GM21528 (cell line): ENCODE data around the gene CHRNA4.

ENCODE experiments used
- ATAC-seq: cut with Tn5 transposase; IDR thresholded peaks from one replicate; pipeline ENCODE4 v1.9.1; 2021; ENCODE audit warnings: mild to moderate bottlenecking, moderate library complexity; ENCODE audit not compliant: unreplicated experiment, low FRiP score

CHRNA4 gene

GRCh38 chr20:63398744-63399514 is 37.8 kb upstream of the CHRNA4 start:
- ATAC-seq, result no peak

GRCh38 chr20:63397946-63398450 is 36.8 kb upstream of the CHRNA4 start:
- no peak for ATAC-seq

- ATAC-seq, result no peak
Observed at GRCh38 chr20:63397155-63397843, 36.1 kb upstream of the CHRNA4 start.

GRCh38 chr20:63396300-63396699 is 35.2 kb upstream of the CHRNA4 start:
- no peak for ATAC-seq

- no peak for ATAC-seq
Observed at GRCh38 chr20:63395723-63396122, 34.6 kb upstream of the CHRNA4 start.

- ATAC-seq, result no peak
Observed at GRCh38 chr20:63394920-63395455, 33.8 kb upstream of the CHRNA4 start.

GRCh38 chr20:63394069-63394919 is 33.1 kb upstream of the CHRNA4 start:
- no peak for ATAC-seq

GRCh38 chr20:63393566-63393965 is 32.4 kb upstream of the CHRNA4 start:
- no peak for ATAC-seq

- ATAC-seq, result no peak
Observed at GRCh38 chr20:63392465-63393365, 31.6 kb upstream of the CHRNA4 start.

GRCh38 chr20:63387917-63388316 is 26.8 kb upstream of the CHRNA4 start:
- ATAC-seq, result no peak

- no peak for ATAC-seq
Observed at GRCh38 chr20:63387393-63387792, 26.2 kb upstream of the CHRNA4 start.

- ATAC-seq, result no peak
Observed at GRCh38 chr20:63386491-63386890, 25.3 kb upstream of the CHRNA4 start.

GRCh38 chr20:63385819-63386218 is 24.7 kb upstream of the CHRNA4 start:
- ATAC-seq, result no peak

- ATAC-seq, result no peak
Observed at GRCh38 chr20:63384336-63384735, 23.2 kb upstream of the CHRNA4 start.

GRCh38 chr20:63383556-63383955 is 22.4 kb upstream of the CHRNA4 start:
- no peak for ATAC-seq

- no peak for ATAC-seq
Observed at GRCh38 chr20:63382551-63383300, 21.6 kb upstream of the CHRNA4 start.

- no peak for ATAC-seq
Observed at GRCh38 chr20:63381781-63382431, 20.8 kb upstream of the CHRNA4 start.

- ATAC-seq, result no peak
Observed at GRCh38 chr20:63380346-63380870, 19.3 kb upstream of the CHRNA4 start.
